Measurements from ENCODE around the gene AIF1L.
"Not testable (repeated sequence)": the region's sequence is repeated elsewhere in the genome, so short reads cannot be mapped to it uniquely, and the experiment has no call there.

The AIF1L gene

GRCh38 chr9:131095666-131096268 is 564 bp upstream of the AIF1L start:
- H3K27ac ChIP-seq, result peak overlapping the region; percentile 84
- TF ChIP-seq, protein P1, sequence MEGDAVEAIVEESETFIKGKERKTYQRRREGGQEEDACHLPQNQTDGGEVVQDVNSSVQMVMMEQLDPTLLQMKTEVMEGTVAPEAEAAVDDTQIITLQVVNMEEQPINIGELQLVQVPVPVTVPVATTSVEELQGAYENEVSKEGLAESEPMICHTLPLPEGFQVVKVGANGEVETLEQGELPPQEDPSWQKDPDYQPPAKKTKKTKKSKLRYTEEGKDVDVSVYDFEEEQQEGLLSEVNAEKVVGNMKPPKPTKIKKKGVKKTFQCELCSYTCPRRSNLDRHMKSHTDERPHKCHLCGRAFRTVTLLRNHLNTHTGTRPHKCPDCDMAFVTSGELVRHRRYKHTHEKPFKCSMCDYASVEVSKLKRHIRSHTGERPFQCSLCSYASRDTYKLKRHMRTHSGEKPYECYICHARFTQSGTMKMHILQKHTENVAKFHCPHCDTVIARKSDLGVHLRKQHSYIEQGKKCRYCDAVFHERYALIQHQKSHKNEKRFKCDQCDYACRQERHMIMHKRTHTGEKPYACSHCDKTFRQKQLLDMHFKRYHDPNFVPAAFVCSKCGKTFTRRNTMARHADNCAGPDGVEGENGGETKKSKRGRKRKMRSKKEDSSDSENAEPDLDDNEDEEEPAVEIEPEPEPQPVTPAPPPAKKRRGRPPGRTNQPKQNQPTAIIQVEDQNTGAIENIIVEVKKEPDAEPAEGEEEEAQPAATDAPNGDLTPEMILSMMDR (conservative IDR thresholded peaks at IDR 0.05), result no peak; the same call in 1 of the 2 replicates

DNA sequence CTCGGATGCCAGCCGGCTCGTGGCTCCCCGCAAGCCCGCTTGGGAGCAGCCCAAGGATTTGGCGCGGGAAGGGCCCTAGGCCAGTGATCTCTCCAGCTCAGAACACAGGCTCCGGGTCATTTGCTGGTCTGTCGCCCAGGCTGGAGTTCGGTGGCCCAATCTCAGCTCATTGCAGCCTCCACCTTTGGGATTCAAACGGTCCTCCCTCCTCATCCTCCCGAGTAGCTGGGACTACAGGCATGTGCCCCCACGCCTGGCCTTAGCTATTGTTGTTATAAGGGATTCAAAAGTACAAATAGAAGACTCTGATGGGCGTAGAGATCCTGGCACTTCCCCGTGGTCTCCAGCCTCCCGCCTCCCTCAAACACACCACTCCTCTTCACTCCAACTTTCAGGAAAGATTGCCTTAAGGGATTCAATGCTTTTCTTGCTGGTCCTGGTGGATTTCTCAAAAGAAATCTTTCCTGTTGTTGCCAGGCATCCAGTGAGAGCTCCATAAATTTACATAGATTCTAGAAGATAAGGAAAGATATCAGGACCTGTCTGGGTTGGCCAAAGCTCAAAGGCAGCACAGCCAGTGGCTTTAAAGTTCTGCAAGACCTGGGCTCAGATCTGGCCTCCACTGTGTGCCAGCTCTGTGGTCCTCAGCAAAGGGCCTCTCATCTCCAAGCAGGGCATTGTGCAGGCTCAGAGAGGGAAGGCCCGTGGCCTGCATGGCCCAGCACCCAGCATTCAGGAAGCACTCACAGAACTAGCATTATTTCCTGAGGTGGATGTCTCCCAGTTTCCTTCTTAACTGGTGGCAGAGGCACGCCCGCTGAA is 1.0 kb downstream of the AIF1L start:
- TF ChIP-seq, protein P1 (conservative IDR thresholded peaks at IDR 0.05), result no peak
- H3K27ac ChIP-seq, result peak overlapping the region; percentile 84

DNA sequence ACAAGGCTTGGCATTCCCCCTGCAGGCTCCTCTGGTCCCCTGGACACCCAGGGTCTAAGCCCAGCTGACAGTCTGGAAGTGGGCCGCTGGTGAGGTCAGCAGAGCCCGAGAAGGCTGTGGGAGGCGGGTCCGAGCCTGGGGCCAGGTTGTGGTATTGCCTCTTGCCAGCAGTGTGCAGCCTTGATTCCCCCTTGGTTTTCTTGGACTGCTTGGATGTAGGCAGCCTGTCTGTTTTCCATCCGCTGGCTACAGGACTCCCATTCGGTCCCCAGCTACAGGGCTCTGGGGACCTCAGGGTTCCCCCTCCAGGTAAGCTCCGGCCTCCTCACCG is 1.6 kb downstream of the AIF1L start:
- H3K27ac ChIP-seq, result peak overlapping the region; percentile 84
- TF ChIP-seq, protein P1 (conservative IDR thresholded peaks at IDR 0.05), result no peak

- TF ChIP-seq, protein P1 (conservative IDR thresholded peaks at IDR 0.05), result no peak
- H3K27ac ChIP-seq, result peak overlapping the region; percentile 84
Measured at GRCh38 chr9:131098391-131099101, 2.2 kb downstream of the AIF1L start.

- peak overlapping the region; percentile 84; the same call in 1 of the 2 replicates for H3K27ac ChIP-seq
Measured at GRCh38 chr9:131099102-131099606, 2.8 kb downstream of the AIF1L start.

DNA sequence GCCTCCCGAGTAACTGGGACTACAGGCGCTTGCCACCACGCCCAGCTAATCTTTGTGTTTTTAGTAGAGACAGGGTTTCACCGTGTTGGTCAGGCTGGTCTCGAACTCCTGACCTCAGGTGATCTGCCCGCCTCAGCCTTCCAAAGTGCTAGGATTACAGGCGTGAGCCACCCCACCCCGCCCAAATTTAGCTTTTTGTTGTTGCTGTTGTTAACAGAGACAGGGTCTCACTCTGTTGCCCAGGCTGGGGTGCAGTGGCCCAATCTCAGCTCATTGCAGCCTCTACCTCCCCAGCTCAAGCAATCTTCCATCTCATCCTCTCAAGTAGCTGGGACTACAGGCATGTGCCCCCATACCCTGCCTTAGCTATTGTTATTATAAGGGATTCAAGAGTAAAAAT is 3.5 kb downstream of the AIF1L start:
- H3K27ac ChIP-seq, result not testable (repeated sequence)

More at GRCh38 chr9:131099102-131099606, 2.8 kb downstream of the AIF1L start:
- TF ChIP-seq, protein P1 (conservative IDR thresholded peaks at IDR 0.05), result no peak

DNA sequence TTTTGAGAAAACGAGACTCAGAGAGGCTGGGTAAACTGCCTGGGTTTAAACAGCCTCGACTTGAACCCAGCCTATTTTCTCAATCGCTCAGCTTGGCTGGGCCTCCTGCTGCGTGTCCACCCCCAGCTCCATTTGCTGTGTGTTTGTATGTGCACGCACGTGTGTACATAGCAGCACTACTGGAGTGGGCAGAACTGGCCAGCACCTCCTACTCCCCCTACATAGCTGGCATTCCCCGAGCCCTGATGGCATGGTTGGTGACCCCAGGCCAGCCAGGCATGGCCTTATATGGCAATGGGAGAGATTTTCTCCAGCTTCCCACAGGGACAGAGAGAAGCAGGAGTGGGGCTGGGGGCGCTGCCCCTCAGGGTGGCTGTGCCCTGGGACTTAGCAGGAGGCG is 4.1 kb downstream of the AIF1L start:
- TF ChIP-seq, protein P1 (conservative IDR thresholded peaks at IDR 0.05), result no peak
- no peak overlapping the region for H3K27ac ChIP-seq

Measured in VCaP (cell line).